Spleen (tissue), 7 donors: Measurements from ENCODE around the gene NOXA1.

Source experiments
- POLR2A ChIP-seq, 3 donors: fragments of 450-650 bp; IDR thresholded peaks; one replicate each; pipeline ENCODE4 v1.5.1; 2017; ENCODE audit warnings: antibody characterized with exemption in 3 of 3, mild to moderate bottlenecking in 1 of 3
- POLR2AphosphoS5 ChIP-seq, 3 donors: sonication (generic); formaldehyde crosslinking; IDR thresholded peaks; one replicate each; pipeline ENCODE4 v1.5.1; 2017; ENCODE audit warnings: antibody characterized with exemption in 3 of 3
- TF ChIP-seq, protein P1 (sequence below), 11 experiments: fragments of 200-600 bp in 7 of 11; fragments of 450-650 bp in 4 of 11; sonication (generic) in 4 of 11; IDR thresholded peaks in 8 of 11; conservative IDR thresholded peaks in 3 of 11; 1 replicate in 7 of 11; 2 replicates in 4 of 11; pipeline versions ENCODE4 v1.4.0 to v1.8.0; 2016 to 2021; ENCODE audit warnings: antibody characterized with exemption in 11 of 11, inconsistent platforms in 4 of 11, mild to moderate bottlenecking in 1 of 11
- donor health status: DM: no; HTN: no; CAD: no; lungs with moderate emphysema.
- donor health status: DM: no; HTN: no; CAD: no.
- donor health status: DM: no; HTN: no; CAD: no.

DNA sequence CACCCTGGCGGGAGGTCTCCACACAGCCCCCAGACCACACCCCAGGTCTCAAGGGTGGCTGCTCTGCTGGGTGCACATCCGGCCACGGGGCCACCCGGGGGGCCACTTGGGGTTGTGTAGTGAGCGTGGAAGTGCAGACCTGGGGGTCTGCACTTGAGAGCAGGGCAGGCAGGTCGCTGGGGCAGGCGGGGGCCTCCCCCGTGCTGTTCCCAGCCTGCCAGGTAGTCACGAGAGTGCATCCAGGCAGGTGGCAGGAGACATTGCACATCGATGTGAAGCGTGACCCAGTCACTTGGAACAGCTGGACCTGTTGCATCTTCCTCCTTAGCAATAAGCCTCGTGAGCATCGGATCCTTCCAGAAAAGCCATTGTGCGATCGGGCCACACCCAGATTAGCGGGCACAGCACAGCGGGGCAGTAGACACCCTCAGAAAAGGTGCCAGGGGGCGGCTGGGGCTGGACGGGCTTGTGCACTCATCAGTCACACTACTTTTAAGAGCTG is 22.8 kb downstream of the NOXA1 start:
- TF ChIP-seq POLR2A (IDR thresholded peaks at IDR 0.05) (no peak), POLR2AphosphoS5 (IDR thresholded peaks at IDR 0.05) (no peak)
- TF ChIP-seq, protein P1, sequence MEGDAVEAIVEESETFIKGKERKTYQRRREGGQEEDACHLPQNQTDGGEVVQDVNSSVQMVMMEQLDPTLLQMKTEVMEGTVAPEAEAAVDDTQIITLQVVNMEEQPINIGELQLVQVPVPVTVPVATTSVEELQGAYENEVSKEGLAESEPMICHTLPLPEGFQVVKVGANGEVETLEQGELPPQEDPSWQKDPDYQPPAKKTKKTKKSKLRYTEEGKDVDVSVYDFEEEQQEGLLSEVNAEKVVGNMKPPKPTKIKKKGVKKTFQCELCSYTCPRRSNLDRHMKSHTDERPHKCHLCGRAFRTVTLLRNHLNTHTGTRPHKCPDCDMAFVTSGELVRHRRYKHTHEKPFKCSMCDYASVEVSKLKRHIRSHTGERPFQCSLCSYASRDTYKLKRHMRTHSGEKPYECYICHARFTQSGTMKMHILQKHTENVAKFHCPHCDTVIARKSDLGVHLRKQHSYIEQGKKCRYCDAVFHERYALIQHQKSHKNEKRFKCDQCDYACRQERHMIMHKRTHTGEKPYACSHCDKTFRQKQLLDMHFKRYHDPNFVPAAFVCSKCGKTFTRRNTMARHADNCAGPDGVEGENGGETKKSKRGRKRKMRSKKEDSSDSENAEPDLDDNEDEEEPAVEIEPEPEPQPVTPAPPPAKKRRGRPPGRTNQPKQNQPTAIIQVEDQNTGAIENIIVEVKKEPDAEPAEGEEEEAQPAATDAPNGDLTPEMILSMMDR (IDR thresholded peaks at IDR 0.05 in 8 of 11, conservative IDR thresholded peaks at IDR 0.05 in 3 of 11), result no peak
